ENCODE data around the gene H3-3A.
"Not testable (repeated sequence)": the region's sequence is repeated elsewhere in the genome, so short reads cannot be mapped to it uniquely, and the experiment has no call there.

Gene H3-3A

GRCh38 chr1:226083302-226084101 lies 21.0 kb downstream of the H3-3A start:
- peak; percentile 84 for FAIRE-seq
- DNase-seq (ENCODE audit: insufficient read length, low spot score), result peak; percentile 95

DNA sequence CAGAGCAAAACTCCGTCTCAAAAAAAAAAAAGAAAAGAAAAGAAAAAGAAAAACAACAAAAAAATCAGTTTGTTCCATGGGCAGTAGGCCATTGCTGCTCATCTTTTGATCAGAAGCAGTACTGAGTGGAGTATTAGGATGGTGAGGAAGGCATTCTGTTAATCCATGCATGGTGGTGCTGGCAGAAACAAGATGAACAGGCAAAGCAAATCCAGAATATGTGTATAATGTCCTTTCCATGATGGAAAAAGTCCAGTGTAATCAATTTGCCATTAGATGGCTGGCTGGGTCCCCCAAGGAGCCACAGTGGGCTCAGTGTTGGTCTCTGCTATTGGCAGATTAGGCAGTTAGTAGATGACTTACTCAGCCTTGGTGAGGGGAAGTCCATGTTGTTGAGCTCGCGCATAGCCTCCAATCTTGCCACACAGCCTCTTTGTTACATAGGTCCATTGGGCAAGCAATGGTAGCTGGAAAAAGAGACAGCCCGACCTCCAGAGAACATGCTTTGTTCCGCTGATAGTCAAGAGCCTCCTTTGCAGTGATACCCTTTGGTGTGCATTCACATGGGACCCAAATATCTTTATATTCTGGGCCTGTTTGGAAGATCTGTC lies 23.3 kb downstream of the H3-3A start:
- DNase-seq (ENCODE audit: insufficient read length, low spot score) (no peak), FAIRE-seq (no peak)

DNA sequence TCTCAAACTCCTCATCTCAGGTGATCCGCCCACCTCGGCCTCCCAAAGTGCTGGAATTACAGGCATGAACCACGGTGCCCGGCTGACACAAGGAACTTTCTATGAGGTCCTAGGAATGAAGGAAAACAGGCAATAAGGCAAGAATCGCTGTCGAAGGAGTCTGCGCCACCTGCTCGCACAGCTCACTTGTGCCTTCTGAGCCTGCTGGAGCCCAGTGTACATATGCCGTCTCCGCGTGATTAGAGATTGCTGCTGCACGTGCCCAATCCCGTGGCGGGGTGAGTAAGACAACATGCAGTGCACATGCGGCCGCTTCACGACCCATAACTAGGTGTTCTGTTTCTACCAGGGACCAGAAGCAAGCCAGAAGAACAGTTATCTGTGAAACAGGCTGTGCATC lies 24.3 kb downstream of the H3-3A start:
- FAIRE-seq, result no peak
- DNase-seq (ENCODE audit: insufficient read length, low spot score), result no peak

DNA sequence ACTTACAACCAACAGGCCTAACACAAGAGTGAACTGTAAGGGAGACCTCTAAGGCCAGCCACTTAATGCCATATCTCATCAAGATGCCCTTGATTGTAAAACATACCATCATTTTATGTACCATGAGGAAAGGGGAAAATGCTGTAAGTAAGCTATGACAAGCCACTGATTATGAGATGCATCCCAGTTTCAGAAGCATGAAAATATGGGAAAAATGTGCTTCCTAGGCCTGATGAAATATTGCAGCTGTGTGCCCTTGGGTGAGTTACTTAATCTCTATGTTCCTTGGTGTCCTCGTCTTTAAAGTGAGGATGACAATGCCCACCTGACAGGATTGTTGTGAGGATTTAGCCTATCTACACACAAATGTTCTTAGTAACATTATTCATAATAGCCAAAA lies 28.9 kb downstream of the H3-3A start:
- FAIRE-seq (no peak), DNase-seq (ENCODE audit: insufficient read length, low spot score) (no peak)

- FAIRE-seq; DNase-seq (ENCODE audit: insufficient read length, low spot score): not testable (repeated sequence)
These were observed 29.7 kb downstream of the H3-3A start for GRCh38 chr1:226092048-226092820.

- FAIRE-seq, result no peak
These were observed 30.4 kb downstream of the H3-3A start for GRCh38 chr1:226092965-226093364.

GRCh38 chr1:226093621-226094020 lies 31.1 kb downstream of the H3-3A start:
- FAIRE-seq (no peak), DNase-seq (ENCODE audit: insufficient read length, low spot score) (no peak)

More at GRCh38 chr1:226092965-226093364, 30.4 kb downstream of the H3-3A start:
- no peak for DNase-seq (ENCODE audit: insufficient read length, low spot score)

- FAIRE-seq (no peak), DNase-seq (ENCODE audit: insufficient read length, low spot score) (no peak)
These were observed 31.9 kb downstream of the H3-3A start for GRCh38 chr1:226094451-226094850.

- no peak for DNase-seq (ENCODE audit: insufficient read length, low spot score)
- FAIRE-seq, result no peak
These were observed 32.8 kb downstream of the H3-3A start for GRCh38 chr1:226095286-226095685.

- FAIRE-seq (no peak), DNase-seq (ENCODE audit: insufficient read length, low spot score) (no peak)
These were observed 35.5 kb downstream of the H3-3A start for GRCh38 chr1:226097866-226098625.

- DNase-seq (ENCODE audit: insufficient read length, low spot score), result no peak
- FAIRE-seq, result no peak
These were observed 36.6 kb downstream of the H3-3A start for GRCh38 chr1:226098870-226099835.

DNA sequence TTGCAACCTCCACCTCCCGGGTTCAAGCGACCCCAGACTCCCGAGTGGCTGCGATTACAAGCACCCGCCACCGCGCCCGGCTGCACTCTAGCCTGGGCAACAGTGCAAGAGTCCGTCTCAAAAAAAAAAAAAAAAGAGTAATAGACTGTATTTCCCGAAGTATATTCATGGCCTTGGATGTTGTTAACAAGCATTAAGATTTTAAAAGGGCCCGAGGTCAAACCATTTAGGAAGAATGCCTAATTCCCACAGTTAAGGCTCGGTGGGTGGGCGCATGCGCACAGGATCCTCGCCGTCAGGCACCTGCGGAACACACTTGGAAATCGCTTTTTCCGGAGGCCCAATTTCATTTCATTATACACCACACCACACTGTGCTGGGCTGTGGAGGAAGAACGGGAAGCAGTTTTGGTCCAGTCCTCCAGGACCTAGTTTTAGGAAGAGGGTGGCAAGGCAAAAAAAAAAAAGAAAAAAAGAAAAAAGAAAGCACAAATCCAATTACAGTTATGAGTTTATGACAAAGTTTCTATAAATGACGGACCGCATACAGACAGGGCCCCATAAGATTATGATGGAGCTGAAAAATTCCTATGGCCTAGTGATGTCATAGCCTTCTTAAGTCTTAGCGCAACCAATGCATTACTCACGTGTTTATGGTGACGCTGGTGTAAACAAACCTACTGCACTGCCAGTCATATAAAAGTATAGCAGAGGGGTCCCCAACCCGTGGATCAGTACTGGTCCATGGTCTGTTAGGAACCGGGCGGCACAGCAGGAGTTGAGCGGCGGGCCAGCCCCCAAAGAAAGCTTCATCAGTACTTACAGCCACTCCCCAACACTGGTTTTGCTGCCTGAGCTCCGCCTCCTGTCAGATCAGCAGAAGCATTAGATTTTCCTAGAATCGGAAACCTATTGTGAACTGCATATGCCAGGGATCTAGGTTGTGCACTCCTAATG lies 38.2 kb downstream of the H3-3A start:
- peak; percentile 59 for FAIRE-seq
- DNase-seq (ENCODE audit: insufficient read length, low spot score), result no peak

- FAIRE-seq (no peak), DNase-seq (ENCODE audit: insufficient read length, low spot score) (no peak)
These were observed 42.2 kb downstream of the H3-3A start for GRCh38 chr1:226104671-226105121.

DNA sequence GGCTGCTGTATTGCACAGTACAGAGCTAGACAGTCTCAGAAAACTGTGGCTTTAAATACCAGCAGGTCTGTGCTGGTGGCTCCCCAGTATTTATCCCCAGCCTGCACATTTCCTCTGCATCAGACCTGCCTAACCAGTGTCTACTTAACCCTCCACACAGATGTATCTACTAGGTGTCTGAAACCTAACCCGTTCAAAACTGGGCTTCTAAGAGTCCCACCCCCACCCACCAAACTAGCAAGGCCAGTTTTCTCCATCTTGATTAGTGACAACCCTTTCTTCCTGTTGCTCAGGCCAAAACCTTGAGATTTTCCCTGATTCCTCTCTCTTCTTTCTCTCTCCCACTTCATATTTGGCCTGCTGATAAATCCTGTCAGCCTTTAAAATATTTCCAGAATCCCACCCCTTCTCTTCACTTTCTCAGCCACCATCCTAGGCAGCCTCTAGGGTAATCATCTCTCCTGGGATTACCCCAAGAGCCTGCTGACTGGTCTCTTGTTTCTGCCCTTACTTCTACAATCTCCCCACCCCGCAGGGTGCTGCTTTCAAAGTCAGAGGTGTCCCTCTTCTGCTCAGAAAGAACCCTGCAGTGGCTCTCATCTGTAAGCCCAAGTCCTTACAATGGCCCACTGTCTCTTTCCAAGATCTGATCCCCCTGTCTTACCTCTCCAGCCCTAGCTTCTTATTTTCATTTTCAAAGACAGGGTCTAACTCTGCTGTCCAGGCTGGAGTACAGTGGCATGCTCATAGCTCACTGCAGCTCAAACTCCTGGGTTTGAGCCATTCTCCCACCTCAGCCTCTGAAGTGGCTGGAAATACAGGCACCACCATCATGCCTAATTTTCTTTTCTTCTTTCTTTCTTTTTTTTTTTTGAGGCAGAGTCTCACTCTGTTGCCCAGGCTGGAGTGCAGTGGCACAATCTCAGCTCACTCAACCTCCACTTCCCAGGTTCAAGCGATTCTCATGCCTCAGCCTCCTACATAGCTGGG lies 45.2 kb downstream of the H3-3A start:
- DNase-seq (ENCODE audit: insufficient read length, low spot score) (no peak), FAIRE-seq (no peak)

GRCh38 chr1:226108935-226109828 lies 46.7 kb downstream of the H3-3A start:
- no peak for FAIRE-seq

GRCh38 chr1:226109829-226110248 lies 47.3 kb downstream of the H3-3A start:
- peak; percentile 96 for DNase-seq (ENCODE audit: insufficient read length, low spot score)
- peak; percentile 28 for FAIRE-seq

More at GRCh38 chr1:226108935-226109828, 46.7 kb downstream of the H3-3A start:
- no peak for DNase-seq (ENCODE audit: insufficient read length, low spot score)

Measured in GM19239 (cell line).